Neural progenitor cell (in vitro differentiated cells): ENCODE data around the gene ESYT2. TPM values are rescaled to one million over a fixed set of nuclear protein-coding genes. Genes with fewer than 3 reads are reported as not detected.
A peak's percentile ranks its signal among the peaks of the same experiment; 100 is the strongest.

Experiments used
- DNase-seq: peaks from one replicate; pipeline ENCODE4 v3.0.0-alpha.2; 2016; ENCODE audit warnings: low spot score
- H2AFZ ChIP-seq: fragments of 200-600 bp; sonication (generic); replicated peaks from 2 replicates; pipeline ENCODE4 v1.6.1; 2016; ENCODE audit warnings: antibody characterized with exemption
- H3F3A ChIP-seq: fragments of 200-600 bp; sonication (generic); 2 replicates; pipeline ENCODE4 v1.6.1; 2016; ENCODE audit warnings: antibody characterized with exemption, low read depth
- H3K27ac ChIP-seq: fragments of 200-600 bp; sonication (generic); 2 replicates; pipeline ENCODE4 v1.5.1; 2016; ENCODE audit warnings: mild to moderate bottlenecking
- H3K27me3 ChIP-seq: fragments of 200-600 bp; sonication (generic); 2 replicates; pipeline ENCODE4 v1.6.1; 2016; ENCODE audit warnings: mild to moderate bottlenecking, moderate library complexity
- H3K36me3 ChIP-seq: fragments of 200-600 bp; sonication (generic); 2 replicates; pipeline ENCODE4 v1.5.1; 2016
- H3K4me1 ChIP-seq: fragments of 200-600 bp; sonication (generic); 2 replicates; pipeline ENCODE4 v1.6.1; 2016; ENCODE audit warnings: mixed run types
- H3K4me2 ChIP-seq: fragments of 200-600 bp; sonication (generic); 2 replicates; pipeline ENCODE4 v1.6.1; 2016
- H3K4me3 ChIP-seq: fragments of 200-600 bp; sonication (generic); 2 replicates; pipeline ENCODE4 v1.5.1; 2016
- H3K79me2 ChIP-seq: fragments of 200-600 bp; sonication (generic); 2 replicates; pipeline ENCODE4 v1.6.1; 2016; ENCODE audit warnings: low read depth
- H3K9ac ChIP-seq: fragments of 200-600 bp; sonication (generic); 2 replicates; pipeline ENCODE4 v1.6.1; 2016
- H3K9me3 ChIP-seq: fragments of 200-600 bp; sonication (generic); 2 replicates; pipeline ENCODE4 v1.5.1; 2016; ENCODE audit warnings: low read depth
- H4K20me1 ChIP-seq: fragments of 200-600 bp; sonication (generic); 2 replicates; pipeline ENCODE4 v1.6.1; 2016; ENCODE audit warnings: low read depth
- H3K27ac Mint-ChIP-seq: 3 replicates; pipeline ENCODE4 v1.8.0; 2021; ENCODE audit warnings: mixed read lengths
- H3K27me3 Mint-ChIP-seq: 2 replicates; pipeline ENCODE4 v1.8.0; 2022; ENCODE audit warnings: low read depth, mild to moderate bottlenecking, inconsistent platforms, moderate library complexity, mixed read lengths; ENCODE audit not compliant: insufficient read depth
- H3K36me3 Mint-ChIP-seq: 3 replicates; pipeline ENCODE4 v1.8.0; 2021; ENCODE audit warnings: mixed read lengths
- H3K4me1 Mint-ChIP-seq: 3 replicates; pipeline ENCODE4 v1.8.0; 2021; ENCODE audit warnings: mixed read lengths
- H3K4me3 Mint-ChIP-seq: 3 replicates; pipeline ENCODE4 v1.8.0; 2021; ENCODE audit warnings: mild to moderate bottlenecking, moderate library complexity, mixed read lengths
- H3K9me3 Mint-ChIP-seq: 3 replicates; pipeline ENCODE4 v1.8.0; 2020; ENCODE audit warnings: mixed read lengths
- EZH2 ChIP-seq: fragments of 200-600 bp; sonication (generic); IDR thresholded peaks from 2 replicates; pipeline ENCODE4 v1.6.1; 2017; ENCODE audit warnings: antibody characterized with exemption, mild to moderate bottlenecking, moderate library complexity
- EZH2phosphoT487 ChIP-seq: fragments of 200-600 bp; sonication (generic); IDR thresholded peaks from 2 replicates; pipeline ENCODE4 v1.6.1; 2017; ENCODE audit warnings: antibody characterized with exemption
- total RNA-seq: library from RNA; depleted of rRNA; stranded (reverse); fragments of >200 nt; gene quantifications from 2 replicates; pipeline ENCODE4 v1.2.3, GENCODE V29; 2015; ENCODE audit warnings: low replicate concordance
- TF ChIP-seq, protein P1 (sequence below): fragments of 200-600 bp; sonication (generic); IDR thresholded peaks from 2 replicates; pipeline ENCODE4 v1.5.1; 2017; ENCODE audit warnings: antibody characterized with exemption, mild to moderate bottlenecking

Gene ESYT2
- total RNA-seq, 1 donor from 2014 or later = 33.4 TPM

DNA sequence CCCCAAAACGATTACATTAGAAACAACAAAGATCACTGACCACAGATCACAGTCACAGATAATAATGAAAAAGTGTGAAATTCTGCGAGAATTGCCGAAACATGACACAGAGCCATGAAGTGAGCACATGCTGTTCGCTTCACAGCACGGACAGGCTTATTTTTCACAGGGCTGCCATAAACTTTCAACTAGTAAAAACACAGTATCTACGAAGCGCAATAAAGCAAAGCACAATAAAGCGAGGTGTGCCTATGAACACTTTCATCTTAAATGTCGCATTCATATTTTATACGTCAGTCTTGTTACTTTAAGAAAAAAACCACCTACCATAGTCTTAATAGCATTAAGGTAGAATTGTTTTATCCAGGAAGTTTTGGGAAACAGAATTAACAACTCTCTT, 51.5 kb downstream of the ESYT2 start:
- H3K27ac Mint-ChIP-seq = no peak overlapping the region
- H3K36me3 ChIP-seq = no peaks in the 10 kb centered on the region
- H3K9me3 ChIP-seq = no peaks in the 10 kb centered on the region
- H3K79me2 ChIP-seq = no peaks in the 10 kb centered on the region
- H3K4me1 ChIP-seq = no peaks in the 10 kb centered on the region
- no peak overlapping the region for H3K9ac ChIP-seq
- peaks cover 2% of the 10 kb centered on the region for H3K27me3 Mint-ChIP-seq
- no peaks in the 10 kb centered on the region for H4K20me1 ChIP-seq
- TF ChIP-seq, protein P1, sequence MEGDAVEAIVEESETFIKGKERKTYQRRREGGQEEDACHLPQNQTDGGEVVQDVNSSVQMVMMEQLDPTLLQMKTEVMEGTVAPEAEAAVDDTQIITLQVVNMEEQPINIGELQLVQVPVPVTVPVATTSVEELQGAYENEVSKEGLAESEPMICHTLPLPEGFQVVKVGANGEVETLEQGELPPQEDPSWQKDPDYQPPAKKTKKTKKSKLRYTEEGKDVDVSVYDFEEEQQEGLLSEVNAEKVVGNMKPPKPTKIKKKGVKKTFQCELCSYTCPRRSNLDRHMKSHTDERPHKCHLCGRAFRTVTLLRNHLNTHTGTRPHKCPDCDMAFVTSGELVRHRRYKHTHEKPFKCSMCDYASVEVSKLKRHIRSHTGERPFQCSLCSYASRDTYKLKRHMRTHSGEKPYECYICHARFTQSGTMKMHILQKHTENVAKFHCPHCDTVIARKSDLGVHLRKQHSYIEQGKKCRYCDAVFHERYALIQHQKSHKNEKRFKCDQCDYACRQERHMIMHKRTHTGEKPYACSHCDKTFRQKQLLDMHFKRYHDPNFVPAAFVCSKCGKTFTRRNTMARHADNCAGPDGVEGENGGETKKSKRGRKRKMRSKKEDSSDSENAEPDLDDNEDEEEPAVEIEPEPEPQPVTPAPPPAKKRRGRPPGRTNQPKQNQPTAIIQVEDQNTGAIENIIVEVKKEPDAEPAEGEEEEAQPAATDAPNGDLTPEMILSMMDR = no peak
- TF ChIP-seq EZH2 (no peak), EZH2phosphoT487 (no peak)
- DNase-seq = no peak
- peaks cover 11% of the 10 kb centered on the region for H3K36me3 Mint-ChIP-seq
- no peak overlapping the region for H3K27ac ChIP-seq
- no peaks in the 10 kb centered on the region for H3K4me1 Mint-ChIP-seq
- H3F3A ChIP-seq = peaks cover 13% of the 10 kb centered on the region
- no peaks in the 10 kb centered on the region for H3K9me3 Mint-ChIP-seq
- H3K4me2 ChIP-seq = no peak overlapping the region
- no peaks in the 10 kb centered on the region for H3K27me3 ChIP-seq
- no peak overlapping the region for H2AFZ ChIP-seq
- no peak overlapping the region for H3K4me3 ChIP-seq
- H3K4me3 Mint-ChIP-seq = no peak overlapping the region

DNA sequence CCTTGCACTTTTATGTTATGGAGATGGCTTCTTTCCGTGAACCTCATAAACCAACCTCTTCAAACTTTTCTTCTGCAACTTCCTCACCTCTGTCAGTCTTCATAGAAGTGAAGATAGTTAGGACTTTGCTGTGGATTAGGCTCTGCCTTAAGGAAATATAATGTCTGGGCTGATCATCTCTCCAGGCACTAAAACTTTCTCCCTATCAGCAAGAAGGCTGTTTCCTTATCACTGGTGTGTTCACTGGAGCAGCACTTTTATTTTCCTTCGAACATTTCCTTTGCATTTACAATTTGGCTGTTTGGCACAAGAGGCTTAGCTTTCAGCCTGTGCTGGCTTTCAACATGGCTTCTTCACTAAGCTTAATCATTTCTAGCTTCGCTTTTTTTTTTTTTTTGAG, 52.8 kb downstream of the ESYT2 start:
- Histone ChIP-seq H3K9me3 (no peaks in the 10 kb centered on the region), H3K4me3 (no peak overlapping the region), H3K27me3 (no peaks in the 10 kb centered on the region), H2AFZ (no peak overlapping the region), H4K20me1 (no peaks in the 10 kb centered on the region), H3F3A (peaks cover 7% of the 10 kb centered on the region), H3K9ac (no peak overlapping the region), H3K4me2 (no peak overlapping the region), H3K36me3 (peaks cover 4% of the 10 kb centered on the region), H3K27ac (no peak overlapping the region), H3K79me2 (no peaks in the 10 kb centered on the region), H3K4me1 (no peaks in the 10 kb centered on the region)
- no peaks in the 10 kb centered on the region for H3K9me3 Mint-ChIP-seq
- H3K36me3 Mint-ChIP-seq = peaks cover 11% of the 10 kb centered on the region
- peaks cover 2% of the 10 kb centered on the region for H3K27me3 Mint-ChIP-seq
- H3K4me1 Mint-ChIP-seq = no peaks in the 10 kb centered on the region
- DNase-seq = no peak
- TF ChIP-seq, protein P1 = no peak
- TF ChIP-seq EZH2 = no peak
- TF ChIP-seq EZH2phosphoT487 = no peak
- no peak overlapping the region for H3K27ac Mint-ChIP-seq
- no peak overlapping the region for H3K4me3 Mint-ChIP-seq

DNA sequence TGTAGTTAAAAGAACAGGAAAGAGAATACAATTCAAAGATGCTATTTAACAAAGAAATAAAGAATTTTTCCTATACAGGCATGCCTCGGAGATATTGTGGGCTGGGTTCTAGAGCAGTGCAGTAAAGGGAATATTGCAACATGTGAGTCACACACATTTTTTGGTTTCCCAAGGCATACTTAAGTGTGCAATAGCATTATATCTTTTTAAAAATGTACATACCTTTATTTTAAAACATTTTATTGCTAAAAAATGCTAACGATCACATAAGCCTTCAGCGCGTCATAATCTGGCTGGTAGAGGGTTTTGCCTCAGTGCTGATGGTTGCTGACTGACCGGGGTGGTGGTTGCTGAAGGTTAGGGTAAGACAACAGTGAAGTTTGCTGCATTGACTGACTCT, 54.4 kb downstream of the ESYT2 start:
- Histone ChIP-seq H3K4me1 (no peaks in the 10 kb centered on the region), H3K79me2 (no peaks in the 10 kb centered on the region), H3K27ac (no peak overlapping the region), H4K20me1 (no peaks in the 10 kb centered on the region), H3K27me3 (no peaks in the 10 kb centered on the region), H2AFZ (no peak overlapping the region), H3K4me3 (no peak overlapping the region), H3F3A (no peaks in the 10 kb centered on the region), H3K4me2 (no peak overlapping the region), H3K9me3 (no peaks in the 10 kb centered on the region), H3K9ac (no peak overlapping the region), H3K36me3 (peaks cover 4% of the 10 kb centered on the region)
- no peaks in the 10 kb centered on the region for H3K9me3 Mint-ChIP-seq
- peaks cover 2% of the 10 kb centered on the region for H3K4me1 Mint-ChIP-seq
- TF ChIP-seq, protein P1 = no peak
- TF ChIP-seq EZH2 (no peak), EZH2phosphoT487 (no peak)
- DNase-seq = no peak
- H3K27me3 Mint-ChIP-seq = peaks cover 2% of the 10 kb centered on the region
- H3K4me3 Mint-ChIP-seq = no peak overlapping the region
- peaks cover 13% of the 10 kb centered on the region for H3K36me3 Mint-ChIP-seq
- H3K27ac Mint-ChIP-seq = no peak overlapping the region

DNA sequence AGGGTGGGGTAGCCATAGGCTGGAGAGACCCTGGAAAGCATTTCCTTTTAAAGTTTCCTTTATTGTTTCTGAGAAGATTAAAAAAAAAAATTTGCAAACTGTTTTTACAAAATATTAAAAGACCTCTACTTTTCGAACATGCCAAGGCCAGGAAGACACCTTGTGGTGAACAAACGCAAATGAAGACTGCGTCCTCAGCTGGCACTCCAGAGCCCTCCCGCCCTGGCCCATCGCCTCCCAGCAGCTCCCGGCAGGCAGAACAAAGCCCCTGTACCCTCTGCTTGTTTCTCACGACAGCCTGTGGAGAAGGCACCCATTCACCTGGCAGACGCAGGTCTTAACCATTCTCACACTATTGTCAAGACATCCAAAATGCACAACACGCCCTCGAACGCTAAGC, 56.4 kb downstream of the ESYT2 start:
- H3K79me2 ChIP-seq = no peaks in the 10 kb centered on the region
- H3K4me3 Mint-ChIP-seq = no peak overlapping the region
- H3K27me3 ChIP-seq = no peaks in the 10 kb centered on the region
- H3K27ac ChIP-seq = no peak overlapping the region
- no peak overlapping the region for H3K4me3 ChIP-seq
- H3K27ac Mint-ChIP-seq = no peak overlapping the region
- no peak overlapping the region for H3K4me2 ChIP-seq
- no peaks in the 10 kb centered on the region for H4K20me1 ChIP-seq
- H3K36me3 Mint-ChIP-seq = peaks cover 13% of the 10 kb centered on the region
- H3K9ac ChIP-seq = no peak overlapping the region
- H3K4me1 ChIP-seq = no peaks in the 10 kb centered on the region
- peaks cover 2% of the 10 kb centered on the region for H3K27me3 Mint-ChIP-seq
- peaks cover 4% of the 10 kb centered on the region for H3K36me3 ChIP-seq
- H2AFZ ChIP-seq = no peak overlapping the region
- H3K9me3 Mint-ChIP-seq = no peaks in the 10 kb centered on the region
- peaks cover 2% of the 10 kb centered on the region for H3K4me1 Mint-ChIP-seq
- H3K9me3 ChIP-seq = no peaks in the 10 kb centered on the region
- no peaks in the 10 kb centered on the region for H3F3A ChIP-seq
- DNase-seq = peak; percentile 19
- no peak for TF ChIP-seq EZH2
- TF ChIP-seq, protein P1 = peak; percentile 33
- TF ChIP-seq EZH2phosphoT487 = no peak
